ENCODE data around the gene GALR2.
A peak's percentile ranks its signal among the peaks of the same experiment; 100 is the strongest.
"Not testable (repeated sequence)": the region's sequence is repeated elsewhere in the genome, so short reads cannot be mapped to it uniquely, and the experiment has no call there.

GALR2 gene, protein sequence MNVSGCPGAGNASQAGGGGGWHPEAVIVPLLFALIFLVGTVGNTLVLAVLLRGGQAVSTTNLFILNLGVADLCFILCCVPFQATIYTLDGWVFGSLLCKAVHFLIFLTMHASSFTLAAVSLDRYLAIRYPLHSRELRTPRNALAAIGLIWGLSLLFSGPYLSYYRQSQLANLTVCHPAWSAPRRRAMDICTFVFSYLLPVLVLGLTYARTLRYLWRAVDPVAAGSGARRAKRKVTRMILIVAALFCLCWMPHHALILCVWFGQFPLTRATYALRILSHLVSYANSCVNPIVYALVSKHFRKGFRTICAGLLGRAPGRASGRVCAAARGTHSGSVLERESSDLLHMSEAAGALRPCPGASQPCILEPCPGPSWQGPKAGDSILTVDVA

DNA sequence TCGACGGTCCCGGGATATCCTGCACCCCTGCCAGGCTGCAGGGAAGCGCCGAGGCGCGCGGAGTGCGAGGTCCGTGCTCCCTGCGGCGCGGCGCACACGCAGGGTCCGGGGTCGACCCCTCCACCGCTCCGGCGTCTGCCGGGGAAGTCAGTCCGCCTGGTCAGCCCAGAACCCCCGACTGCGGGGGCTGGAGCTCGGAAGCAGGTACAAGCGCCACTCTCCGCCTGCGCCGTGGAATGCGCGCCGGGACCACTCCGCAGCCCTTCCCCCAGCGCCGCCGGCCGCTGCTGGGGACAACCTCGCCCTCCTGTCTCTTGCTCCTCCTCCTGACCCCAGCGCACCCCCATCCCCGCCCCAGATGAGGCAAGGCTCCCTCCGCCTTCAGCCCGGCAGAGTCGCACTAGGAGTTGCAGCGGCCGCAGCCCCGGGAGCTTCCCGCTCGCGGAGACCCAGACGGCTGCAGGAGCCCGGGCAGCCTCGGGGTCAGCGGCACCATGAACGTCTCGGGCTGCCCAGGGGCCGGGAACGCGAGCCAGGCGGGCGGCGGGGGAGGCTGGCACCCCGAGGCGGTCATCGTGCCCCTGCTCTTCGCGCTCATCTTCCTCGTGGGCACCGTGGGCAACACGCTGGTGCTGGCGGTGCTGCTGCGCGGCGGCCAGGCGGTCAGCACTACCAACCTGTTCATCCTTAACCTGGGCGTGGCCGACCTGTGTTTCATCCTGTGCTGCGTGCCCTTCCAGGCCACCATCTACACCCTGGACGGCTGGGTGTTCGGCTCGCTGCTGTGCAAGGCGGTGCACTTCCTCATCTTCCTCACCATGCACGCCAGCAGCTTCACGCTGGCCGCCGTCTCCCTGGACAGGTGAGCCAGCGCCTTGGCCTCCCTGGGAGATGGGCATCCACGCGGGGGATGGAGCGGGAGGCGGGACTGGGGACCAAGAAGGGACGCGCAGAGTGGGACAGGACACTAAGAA, at the start of gene GALR2:
GALR2 (plus strand) TSS at position 392 of the 974 bp plus-strand sequence; CDS start at position 495, 103 bp downstream.
- no peak for DNase-seq

DNA sequence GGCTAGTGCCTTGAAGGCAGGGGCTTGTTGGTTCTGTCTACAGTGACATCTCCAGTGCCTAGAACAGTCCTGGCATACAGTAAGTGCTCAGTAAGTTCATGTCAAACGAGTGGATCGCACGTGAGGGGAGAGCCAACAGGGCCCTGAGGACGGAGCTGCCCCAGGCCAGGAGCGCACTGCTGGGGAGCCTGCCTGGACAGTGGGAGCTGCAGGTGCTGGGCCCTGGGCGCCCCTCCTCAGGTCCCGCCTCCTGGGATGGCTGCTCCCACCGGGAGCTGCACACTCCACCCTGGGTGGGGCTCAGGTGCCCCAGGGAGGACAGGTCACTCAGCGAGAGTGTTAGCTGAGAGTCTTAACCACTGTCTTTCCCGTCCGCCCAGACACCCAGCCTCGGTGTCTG, 49.3 kb upstream of the GALR2 start:
- DNase-seq: no peak

DNA sequence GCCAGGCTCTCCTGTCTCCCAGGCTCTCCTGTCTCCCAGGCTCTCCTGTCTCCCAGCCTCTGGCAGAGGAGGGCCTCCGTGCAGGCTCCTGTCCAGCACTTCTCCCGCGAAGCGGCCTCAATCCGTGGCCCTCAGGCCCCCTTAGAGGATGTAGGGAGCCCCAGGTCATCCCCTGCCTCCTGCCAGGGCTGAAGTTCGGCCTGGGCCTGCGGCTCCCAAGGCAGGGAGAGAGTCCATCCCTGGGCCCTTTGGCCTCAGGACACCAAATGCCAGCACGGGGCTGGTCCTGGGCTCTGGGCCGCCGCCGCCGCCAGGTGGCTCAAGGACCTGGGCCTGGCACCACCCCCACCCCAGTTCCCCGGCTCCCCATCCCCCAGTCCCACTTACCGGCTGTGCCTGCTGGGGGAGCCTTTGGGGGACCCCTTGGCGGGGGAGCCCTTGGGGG, 47.8 kb upstream of the GALR2 start:
- no peak for DNase-seq

DNA sequence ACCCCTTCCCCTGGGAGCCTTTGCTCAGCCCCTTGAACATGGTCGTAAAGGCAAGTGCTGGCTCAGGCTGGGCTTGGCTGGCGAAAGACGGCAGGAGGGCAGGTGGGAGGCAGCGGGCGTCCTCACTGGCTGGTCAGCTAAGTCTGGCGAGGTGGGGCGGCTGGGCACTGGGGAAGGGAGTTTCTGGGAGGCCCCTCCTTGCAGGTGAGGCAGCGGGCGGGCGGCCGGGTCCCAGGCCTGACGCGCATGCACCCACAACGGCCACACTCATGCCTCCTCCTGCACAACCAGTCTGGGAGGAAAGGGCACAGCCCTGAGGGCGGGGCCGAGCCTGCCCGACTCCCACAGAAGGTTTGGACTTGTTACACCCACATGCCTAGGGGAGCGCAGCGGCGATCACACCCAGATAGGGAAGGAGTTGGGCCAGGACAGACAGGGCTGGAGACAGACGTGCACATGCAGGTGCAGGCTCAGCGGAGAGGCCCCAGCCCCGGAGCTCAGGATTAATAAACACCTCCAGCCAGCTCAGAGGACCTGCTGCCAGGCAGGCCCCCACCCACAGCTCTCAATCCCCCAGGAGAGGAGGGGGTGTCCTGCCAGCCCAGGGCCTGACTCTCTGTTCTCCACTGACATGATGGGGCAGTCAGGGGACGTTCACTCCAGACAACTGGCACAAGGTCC, 47.3 kb upstream of the GALR2 start, which contains the start of gene EVPL:
EVPL (minus strand) TSS at position 148 of the 681 bp plus-strand sequence; CDS start at position 40, 108 bp downstream.
- DNase-seq: no peak

DNA sequence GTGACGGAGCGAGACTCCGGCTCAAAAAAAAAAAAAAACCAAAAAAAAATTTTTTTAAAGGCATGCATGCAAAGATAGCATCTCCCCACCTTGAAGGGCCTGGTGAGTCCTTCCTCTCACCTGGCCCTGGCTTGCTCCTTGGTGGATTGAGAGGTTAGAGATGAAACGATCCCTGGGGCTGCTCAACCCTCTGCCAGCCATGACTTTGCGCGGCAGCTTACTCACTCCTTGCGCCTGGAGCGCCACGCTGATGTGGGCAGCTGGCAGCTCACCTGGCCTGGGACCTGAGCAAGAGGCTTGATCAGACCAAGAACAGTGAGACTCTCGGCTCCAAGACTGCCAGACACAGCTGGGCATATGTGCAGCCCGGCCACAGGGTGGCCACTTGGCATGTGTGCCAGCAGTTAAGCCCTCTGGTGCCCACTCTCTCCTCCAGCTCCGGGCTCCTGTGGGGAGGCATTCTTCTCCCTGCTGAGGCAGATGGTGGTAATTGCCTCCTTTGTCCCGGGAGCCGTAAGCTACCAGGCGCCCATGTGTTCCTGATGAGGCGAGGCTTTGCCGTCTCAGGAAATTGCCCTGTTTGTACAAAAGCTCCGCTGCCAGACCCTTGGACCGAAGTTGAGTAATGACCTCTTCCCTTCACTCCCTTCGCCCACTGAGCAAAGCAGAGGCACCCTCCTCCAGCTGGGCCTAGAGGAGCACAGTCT, 42.4 kb upstream of the GALR2 start:
- DNase-seq: peak in 1 of 56 donors; percentile 17

DNA sequence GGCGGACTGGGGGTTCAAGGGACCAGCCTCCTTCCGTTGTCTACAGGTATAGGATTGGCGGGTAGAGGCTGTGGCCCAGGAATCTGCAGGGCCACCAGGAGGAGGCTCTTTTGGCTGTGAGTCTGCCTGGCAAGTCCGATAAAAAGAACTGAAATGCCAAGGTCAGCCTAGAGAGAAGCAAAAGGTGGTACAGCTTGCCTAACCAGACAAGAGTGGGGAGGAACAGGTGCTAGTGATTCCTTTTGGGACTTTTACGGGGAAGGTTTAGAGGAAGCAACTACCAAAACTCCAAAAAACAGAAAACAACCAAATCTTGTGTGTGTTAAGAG, 41.8 kb upstream of the GALR2 start:
- no peak for DNase-seq

DNA sequence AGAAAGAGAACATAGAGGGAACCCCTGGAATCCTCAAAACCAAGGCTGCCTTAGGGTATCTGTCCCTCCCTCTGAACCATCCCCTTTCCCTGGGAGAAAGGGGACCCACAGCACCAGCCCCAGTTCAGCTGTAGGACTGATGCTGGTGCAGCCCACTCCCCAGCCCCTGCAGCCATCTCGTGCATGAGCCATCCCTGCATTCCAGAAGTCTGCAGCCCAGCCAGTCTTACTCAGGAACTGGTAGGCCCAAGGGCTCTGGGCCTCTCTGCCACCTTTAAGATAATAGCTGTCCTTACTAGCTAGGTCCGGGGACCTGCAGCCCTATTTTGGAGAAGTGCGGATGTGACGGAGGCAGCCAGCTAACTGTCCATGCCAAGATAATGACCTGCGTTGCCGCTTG, 41.4 kb upstream of the GALR2 start:
- DNase-seq: no peak

DNA sequence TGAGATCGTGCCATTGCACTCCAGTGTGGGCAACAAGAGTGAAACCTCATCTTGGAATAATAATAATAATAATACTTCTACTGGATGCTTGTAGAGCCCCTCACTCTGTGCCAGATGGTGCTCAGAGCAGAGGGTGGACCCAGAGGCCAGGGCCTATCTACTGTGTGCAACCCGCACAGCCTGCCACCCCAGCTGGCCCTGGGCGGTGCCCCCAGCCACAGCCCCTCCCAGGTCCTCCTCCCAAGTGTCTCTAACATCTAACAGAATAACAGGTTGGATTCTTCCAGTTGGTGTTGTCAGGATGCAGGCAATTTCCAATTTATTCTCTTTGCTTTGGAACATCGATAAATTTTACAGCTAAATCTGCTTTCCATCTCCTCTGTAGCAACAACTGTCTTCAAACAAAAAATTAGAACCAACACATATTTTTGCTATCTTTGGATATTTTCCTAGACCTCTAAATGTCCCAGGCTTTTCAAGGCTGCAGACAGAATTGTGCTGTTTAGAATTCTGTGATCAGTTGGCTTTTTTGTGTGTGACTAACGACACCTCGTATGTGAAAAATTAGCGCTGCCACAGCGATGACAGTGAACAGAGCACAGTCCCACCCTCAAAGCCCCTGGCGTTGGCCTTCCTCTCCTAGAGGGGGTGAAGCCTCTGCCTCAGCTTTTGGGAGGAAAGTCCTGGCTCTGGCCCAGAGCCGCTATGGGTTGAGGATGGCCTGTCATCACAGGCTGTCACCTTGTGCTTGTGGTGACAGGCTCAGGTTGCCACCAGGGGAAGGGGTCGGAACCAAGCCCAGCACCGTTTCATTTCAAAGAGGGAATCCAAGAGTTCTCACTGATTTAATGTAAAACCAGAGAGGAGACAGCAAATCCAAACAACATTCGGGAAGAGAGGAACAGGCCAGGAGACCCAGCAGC, 39.9 kb upstream of the GALR2 start:
- no peak for DNase-seq

DNA sequence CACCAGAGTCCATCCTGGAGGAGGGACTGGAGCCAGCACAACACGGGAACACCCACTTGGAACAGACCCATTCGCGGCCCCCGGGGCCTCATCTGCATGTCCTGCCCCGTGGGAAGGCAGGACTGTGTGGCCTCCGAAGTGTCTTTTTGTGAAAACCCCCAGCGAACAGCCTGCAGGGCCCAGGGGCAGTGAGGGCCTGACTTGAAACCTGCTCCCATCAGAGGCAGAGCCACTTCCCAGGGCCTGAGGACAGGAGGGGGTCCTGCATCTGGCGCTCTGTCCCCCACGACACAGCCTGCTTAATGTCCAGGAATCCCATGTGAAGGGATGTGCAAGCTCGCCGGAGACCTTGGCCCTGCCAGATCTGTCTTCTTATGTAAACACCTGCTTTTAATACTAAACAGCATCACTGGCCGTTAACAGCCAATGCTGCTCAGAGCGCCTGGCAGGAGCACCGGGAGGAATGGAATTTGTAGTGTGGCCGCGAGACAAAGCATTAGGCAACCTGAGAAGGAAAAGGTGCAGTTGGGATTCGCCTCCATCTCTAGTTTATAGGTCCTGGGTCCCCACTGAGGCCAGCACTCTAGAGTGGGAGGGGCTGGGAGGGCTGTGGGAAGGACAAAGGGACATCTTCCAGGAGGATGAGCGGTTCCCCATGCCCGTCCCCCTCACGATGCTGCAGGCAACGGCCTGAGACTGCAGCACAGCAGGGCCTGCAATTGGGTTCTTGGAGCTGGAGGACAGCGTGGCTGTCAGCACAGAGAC, 37.9 kb upstream of the GALR2 start:
- no peak for DNase-seq

DNA sequence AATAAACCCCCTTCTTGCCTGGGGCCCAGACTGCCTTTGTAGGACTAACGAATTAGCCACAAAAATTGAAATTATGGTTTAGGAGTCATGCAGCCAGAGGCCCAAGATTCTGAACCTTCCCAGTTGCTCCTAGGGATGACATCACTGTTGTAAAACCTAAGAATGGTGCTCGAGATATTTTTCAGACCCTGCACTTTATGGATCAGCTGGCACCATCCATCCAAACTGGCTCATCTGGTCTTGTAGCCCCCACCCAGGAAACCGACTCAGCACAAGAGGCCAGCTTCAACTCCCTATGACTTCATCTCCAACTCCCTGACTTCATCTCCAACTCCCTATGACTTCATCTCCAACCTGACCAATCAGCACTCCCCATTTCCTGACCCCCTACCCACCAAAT, 36.5 kb upstream of the GALR2 start:
- no peak for DNase-seq

DNA sequence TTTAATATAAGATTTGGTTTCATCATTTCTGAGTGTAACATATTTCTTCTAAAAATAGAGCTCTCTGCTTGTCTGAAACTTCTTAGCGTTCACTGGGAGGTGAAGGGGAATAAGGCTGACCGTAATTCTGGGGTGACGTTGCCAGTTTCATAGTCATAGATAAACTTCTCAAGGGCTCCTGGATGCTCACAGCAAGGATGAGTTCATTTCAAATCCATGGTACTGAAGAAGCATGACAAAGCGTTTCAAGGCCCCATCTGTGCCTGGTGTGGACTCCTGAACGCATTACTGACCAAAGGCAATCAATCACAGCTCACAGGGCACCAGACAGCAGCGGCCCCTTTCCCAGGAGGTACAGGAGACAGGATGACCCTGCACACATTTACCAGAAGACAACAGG, 35.5 kb upstream of the GALR2 start:
- DNase-seq: no peak

DNA sequence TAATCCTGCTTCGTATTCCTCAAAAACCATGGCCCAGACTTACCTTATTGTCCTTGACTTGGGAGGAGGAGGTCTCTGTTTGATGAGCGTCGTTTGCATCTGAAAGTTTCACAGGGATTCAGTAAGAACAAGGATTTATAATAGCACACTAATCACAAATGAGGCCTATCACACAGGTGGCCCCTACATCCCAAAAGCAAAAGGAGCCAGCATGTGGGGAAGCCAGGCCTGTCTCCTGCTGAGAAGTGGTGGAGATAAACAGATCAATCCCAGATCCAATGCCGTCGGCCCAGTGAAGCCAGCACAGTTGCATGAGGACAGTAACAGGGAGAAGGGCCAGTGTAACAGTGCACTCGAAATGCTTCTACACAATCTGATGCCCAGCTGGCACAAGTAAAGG, 34.2 kb upstream of the GALR2 start:
- no peak for DNase-seq

DNA sequence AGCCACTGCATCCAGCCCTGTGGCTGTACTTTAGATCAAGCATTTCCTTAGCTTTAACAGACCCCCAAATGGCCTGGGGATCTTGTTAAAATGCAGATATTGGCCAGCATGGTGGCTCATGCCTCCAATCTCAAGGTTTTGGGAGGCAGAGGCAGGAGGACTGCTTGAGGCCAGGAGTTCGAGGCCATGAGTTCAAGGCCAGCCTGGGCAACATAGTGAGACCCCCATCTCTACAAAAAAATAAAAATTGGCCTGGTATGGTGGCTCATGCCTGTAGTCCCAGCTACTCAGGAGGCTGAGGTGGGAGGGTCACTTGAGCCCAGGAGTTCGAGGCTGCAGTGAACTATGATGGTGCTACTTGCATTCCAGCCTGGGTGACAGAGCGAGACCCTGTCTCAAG, 31.7 kb upstream of the GALR2 start:
- DNase-seq: not testable (repeated sequence)

DNA sequence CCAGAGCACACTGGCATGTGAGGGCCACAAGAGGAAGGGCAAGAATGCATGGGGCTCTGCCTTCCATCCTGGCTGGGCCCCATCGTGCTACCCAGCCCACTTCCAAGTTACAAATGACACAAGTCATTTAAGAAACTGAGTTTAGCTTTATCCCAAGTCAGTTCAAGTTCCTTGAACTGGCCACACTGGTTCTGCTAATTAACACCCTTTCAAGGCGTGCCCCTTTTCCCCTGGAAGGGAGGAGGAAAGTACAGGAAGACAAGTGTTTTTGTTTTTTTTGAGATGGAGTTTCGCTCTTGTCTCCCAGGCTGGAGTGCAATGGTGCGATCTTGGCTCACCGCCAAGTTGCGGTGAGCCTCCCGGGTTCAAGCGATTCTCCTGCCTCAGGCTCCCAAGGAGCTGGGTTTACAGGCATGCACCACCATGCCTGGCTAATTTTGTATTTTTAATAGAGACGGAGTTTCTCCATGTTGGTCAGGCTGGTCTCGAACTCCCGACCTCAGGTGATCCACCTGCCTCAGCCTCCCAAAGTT, 30.0 kb upstream of the GALR2 start:
- not testable (repeated sequence) for DNase-seq

DNA sequence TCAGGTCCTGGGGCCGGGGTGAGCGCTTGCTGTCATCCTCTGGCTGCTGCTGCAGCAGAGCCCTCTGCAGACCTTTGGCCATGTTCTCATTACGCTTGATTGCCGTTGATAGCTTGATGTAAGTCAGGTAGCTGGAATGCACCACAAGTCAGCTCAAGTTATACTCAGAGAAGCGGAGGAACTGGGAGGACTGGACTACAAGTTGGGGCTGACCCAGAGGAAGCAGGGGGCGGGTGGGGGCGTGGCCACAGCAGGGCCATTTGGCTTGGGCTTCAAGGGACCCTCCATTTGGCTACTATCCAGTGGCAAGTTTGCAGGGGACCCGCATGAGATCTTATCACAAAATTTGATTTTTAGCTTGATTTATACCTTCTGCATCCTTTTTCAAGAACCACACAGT, 28.5 kb upstream of the GALR2 start:
- DNase-seq: no peak

DNA sequence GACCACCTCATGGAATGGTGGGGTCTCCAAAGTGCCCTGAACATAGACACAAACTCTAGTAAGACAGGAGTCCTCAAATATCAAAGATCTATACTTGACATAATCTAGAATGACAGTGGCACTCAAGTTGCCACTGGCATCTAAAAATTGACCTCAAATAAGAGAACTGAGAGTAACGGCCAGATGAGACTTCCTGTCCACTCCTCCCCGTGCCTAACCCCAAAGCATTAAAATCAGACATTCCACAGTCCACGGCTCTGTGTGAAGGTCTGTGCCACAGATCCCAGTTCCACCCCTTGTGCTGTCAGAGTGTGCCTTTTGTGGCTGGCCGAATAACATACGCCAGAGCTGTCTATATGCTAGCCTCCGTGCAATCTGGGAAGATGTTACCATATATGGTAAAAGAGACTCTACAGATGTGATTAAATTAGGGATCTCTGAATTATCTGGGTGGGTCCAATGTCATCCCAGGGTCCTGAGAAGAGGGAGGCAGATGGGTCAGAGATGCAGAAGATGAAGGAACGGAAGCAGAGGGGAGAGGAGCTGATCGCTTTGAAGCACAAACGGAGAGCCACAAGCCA, 26.5 kb upstream of the GALR2 start:
- no peak for DNase-seq

DNA sequence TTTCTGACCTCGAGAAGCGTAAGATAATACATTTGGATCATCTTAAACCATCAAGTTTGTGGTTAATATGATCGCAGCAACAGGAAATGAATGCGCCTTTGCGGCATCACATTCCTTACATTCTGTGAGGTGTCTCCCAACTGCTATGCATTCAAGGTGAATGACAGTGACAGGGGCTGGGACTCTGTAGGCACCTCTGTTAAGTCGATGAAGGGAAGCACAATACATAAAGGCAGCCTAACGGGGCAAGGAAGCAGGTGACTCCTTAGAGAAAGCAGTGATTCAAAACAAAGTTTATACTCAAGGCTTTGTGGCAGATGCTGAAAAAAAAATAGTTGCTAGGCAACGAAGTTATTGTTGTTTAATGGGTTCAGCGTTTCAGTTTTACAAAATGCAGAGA, 25.9 kb upstream of the GALR2 start:
- DNase-seq: no peak

DNA sequence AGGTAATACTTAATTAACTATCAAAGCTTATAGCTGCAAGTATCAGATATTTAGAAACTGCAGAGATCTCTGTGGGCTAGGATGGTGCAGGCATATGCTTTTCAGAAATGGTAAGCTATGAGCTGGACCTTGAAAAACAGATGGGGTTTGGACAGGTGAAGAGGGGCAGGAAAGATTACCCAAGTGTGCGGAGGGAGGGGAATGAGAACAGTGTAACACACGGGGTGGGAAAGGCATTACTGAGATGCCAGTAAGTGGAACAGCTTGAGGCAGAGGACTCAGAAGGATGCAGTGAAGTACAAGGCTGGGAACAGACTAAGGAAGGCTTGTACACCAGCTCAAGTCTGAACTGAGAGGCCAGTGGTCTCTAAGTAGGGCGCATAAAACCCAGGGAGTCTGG, 25.3 kb upstream of the GALR2 start:
- no peak for DNase-seq

All from amygdala (tissue), 56 donors.